Measurements from ENCODE around the gene TSPAN33. TPM values are rescaled to one million over a fixed set of nuclear protein-coding genes. Genes with fewer than 3 reads are reported as not detected.

Gene TSPAN33
- total and polyA plus RNA-seq, 10 of the 15 experiments (the other 5 are each of a cell fraction or from before 2014, with no cell fraction given), result 12.0 to 123 (median 86.3) TPM

DNA sequence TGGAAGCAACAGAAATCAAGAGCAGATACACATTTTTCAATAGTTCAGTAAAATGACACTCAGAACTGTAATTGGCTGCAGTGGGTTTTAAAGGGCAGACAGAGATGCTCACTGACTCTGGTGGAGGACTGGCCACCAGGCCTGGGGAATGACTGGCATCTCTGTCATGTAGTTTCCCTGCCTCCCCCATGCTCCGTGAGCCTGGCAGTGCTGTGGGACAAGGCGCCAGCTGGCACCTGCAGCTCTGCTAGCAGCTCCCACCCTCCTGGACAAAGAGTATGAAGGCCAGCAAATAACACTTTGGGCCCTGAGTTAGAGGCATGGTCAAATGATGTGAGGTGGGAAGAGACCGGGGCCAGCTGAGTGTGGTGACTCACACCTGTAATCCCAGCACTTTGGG lies 15.0 kb downstream of the TSPAN33 start:
- in situ Hi-C loops (cut with MboI) (no loop called here), intact Hi-C loops (cut with micrococcal nuclease; ENCODE audit: unreplicated experiment) (no loop called here)
- Histone ChIP-seq H3K27me3 (replicated peaks in 1 of 2; ENCODE audit: control insufficient read depth in 2 of 2, insufficient read depth in 2 of 2, low read length in 1 of 2) (no peaks in the 10 kb centered on the region), H3K36me3 (ENCODE audit: control insufficient read depth in 2 of 2, insufficient read depth in 2 of 2, low read length in 1 of 2) (peaks cover 10 to 17% of the 10 kb centered on the region in 2 experiments), H3K9me3 (replicated peaks; ENCODE audit: control insufficient read depth, insufficient read depth, low read length) (no peaks in the 10 kb centered on the region; the same call in 1 of the 3 replicates), H3K79me2 (ENCODE audit: control insufficient read depth, insufficient read depth, low read length) (peaks cover 33% of the 10 kb centered on the region), H3K4me2 (ENCODE audit: control insufficient read depth, insufficient read depth) (no peak overlapping the region), H4K20me1 (ENCODE audit: control insufficient read depth, insufficient read depth) (no peaks in the 10 kb centered on the region; the same call in 1 of the 2 replicates), H3K27ac (ENCODE audit: control insufficient read depth, insufficient read depth) (no peak overlapping the region), H2AFZ (ENCODE audit: control insufficient read depth, low read depth, low read length) (no peak overlapping the region), H3K9ac (ENCODE audit: control insufficient read depth, insufficient read depth, low read length) (no peak overlapping the region), H3K4me3 (no peak overlapping the region), H3K4me1 (ENCODE audit: control insufficient read depth, insufficient read depth, low read length) (peaks cover 27% of the 10 kb centered on the region)
- no TSS peak for BruUV-seq (replicated peaks)
- ATAC-seq (no peak), FAIRE-seq (no peak), DNase-seq (ENCODE audit: low read depth, low spot score) (no peak)
- WGBS (ENCODE audit: insufficient coverage, insufficient replicate concordance, low lambda C conversion rate, missing lambda C conversion rate), result 100% methylated on average over 3 of the region's 3 CpGs
- ChIA-PET RAD21 (ENCODE audit: unreplicated experiment) (interaction anchor here (0.7 to 1.5 kb wide), 2 partner anchors 9 to 68 kb away, joined by 3 to 4 read pairs; no protein-coding TSS in a partner anchor), SMC1A (ENCODE audit: uncharacterized antibody, unreplicated experiment) (interaction anchor here (1.0 to 5.5 kb wide), 9 partner anchors 9 to 211 kb away, joined by 3 to 83 read pairs (median 4); partner anchors contain the start of gene TSPAN33), CTCF (interaction anchor here (0.9 to 12.7 kb wide), 3 partner anchors 9 to 58 kb away, joined by 3 to 168 read pairs (median 6); partner anchors contain the start of gene TSPAN33), POLR2A (interaction anchor here (0.6 to 3.3 kb wide), 4 partner anchors 9 to 463 kb away, joined by 3 to 17 read pairs (median 7); no protein-coding TSS in a partner anchor)
- TF ChIP-seq EZH2 (IDR thresholded peaks at IDR 0.05; ENCODE audit: borderline replicate concordance, control insufficient read depth, low read depth, low read length), result no peak
- TF ChIP-seq NFYA (IDR thresholded peaks at IDR 0.05; ENCODE audit: borderline replicate concordance, low read depth, low read length), result no peak
- no peak for TF ChIP-seq ZSCAN29 (IDR thresholded peaks at IDR 0.05)
- TF ChIP-seq, protein P1, sequence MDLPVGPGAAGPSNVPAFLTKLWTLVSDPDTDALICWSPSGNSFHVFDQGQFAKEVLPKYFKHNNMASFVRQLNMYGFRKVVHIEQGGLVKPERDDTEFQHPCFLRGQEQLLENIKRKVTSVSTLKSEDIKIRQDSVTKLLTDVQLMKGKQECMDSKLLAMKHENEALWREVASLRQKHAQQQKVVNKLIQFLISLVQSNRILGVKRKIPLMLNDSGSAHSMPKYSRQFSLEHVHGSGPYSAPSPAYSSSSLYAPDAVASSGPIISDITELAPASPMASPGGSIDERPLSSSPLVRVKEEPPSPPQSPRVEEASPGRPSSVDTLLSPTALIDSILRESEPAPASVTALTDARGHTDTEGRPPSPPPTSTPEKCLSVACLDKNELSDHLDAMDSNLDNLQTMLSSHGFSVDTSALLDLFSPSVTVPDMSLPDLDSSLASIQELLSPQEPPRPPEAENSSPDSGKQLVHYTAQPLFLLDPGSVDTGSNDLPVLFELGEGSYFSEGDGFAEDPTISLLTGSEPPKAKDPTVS (IDR thresholded peaks at IDR 0.05; ENCODE audit: low read depth, low read length), result no peak
- TF ChIP-seq PML (IDR thresholded peaks at IDR 0.05; ENCODE audit: low read length), result no peak
- TF ChIP-seq DPF2 (IDR thresholded peaks at IDR 0.05), result no peak
- TF ChIP-seq CBFB (IDR thresholded peaks at IDR 0.05; ENCODE audit: low read depth), result no peak
- no peak for TF ChIP-seq MYB (IDR thresholded peaks at IDR 0.05; ENCODE audit: borderline replicate concordance, low read depth, low read length)
- TF ChIP-seq TARDBP (IDR thresholded peaks at IDR 0.05; ENCODE audit: borderline replicate concordance), result no peak
- TF ChIP-seq, protein P2, sequence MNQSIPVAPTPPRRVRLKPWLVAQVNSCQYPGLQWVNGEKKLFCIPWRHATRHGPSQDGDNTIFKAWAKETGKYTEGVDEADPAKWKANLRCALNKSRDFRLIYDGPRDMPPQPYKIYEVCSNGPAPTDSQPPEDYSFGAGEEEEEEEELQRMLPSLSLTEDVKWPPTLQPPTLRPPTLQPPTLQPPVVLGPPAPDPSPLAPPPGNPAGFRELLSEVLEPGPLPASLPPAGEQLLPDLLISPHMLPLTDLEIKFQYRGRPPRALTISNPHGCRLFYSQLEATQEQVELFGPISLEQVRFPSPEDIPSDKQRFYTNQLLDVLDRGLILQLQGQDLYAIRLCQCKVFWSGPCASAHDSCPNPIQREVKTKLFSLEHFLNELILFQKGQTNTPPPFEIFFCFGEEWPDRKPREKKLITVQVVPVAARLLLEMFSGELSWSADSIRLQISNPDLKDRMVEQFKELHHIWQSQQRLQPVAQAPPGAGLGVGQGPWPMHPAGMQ (IDR thresholded peaks at IDR 0.05; ENCODE audit: borderline replicate concordance), result no peak
- TF ChIP-seq SIN3A (IDR thresholded peaks at IDR 0.05; ENCODE audit: low read depth, low read length), result no peak
- no peak for TF ChIP-seq MXI1 (IDR thresholded peaks at IDR 0.05; ENCODE audit: low read depth, low read length)
- TF ChIP-seq, protein P3, sequence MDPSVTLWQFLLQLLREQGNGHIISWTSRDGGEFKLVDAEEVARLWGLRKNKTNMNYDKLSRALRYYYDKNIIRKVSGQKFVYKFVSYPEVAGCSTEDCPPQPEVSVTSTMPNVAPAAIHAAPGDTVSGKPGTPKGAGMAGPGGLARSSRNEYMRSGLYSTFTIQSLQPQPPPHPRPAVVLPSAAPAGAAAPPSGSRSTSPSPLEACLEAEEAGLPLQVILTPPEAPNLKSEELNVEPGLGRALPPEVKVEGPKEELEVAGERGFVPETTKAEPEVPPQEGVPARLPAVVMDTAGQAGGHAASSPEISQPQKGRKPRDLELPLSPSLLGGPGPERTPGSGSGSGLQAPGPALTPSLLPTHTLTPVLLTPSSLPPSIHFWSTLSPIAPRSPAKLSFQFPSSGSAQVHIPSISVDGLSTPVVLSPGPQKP (IDR thresholded peaks at IDR 0.05; ENCODE audit: low read depth, low read length), result no peak

Data from GM12878 (cell line).